H9 (cell line): ENCODE results near the gene STK32B. TPM values are rescaled to one million over a fixed set of nuclear protein-coding genes. Genes with fewer than 3 reads are reported as not detected.

Source experiments
- DNase-seq: peaks from one replicate; pipeline ENCODE4 v3.0.0-alpha.2; 2017
- H2AFZ ChIP-seq: one replicate; pipeline ENCODE4 v1.6.1; 2013; ENCODE audit warnings: mild to moderate bottlenecking, low read length, control low read depth, moderate library complexity
- H2AK5ac ChIP-seq: 2 replicates; pipeline ENCODE4 v1.6.1; 2013; ENCODE audit warnings: low read length, control low read depth, mixed read lengths; ENCODE audit not compliant: insufficient read length
- H2BK120ac ChIP-seq: one replicate; pipeline ENCODE4 v1.6.1; 2013; ENCODE audit warnings: low read depth, mild to moderate bottlenecking, low read length, control low read depth, inconsistent platforms; ENCODE audit not compliant: poor library complexity, severe bottlenecking
- H2BK12ac ChIP-seq: 2 replicates; pipeline ENCODE4 v1.6.1; 2013; ENCODE audit warnings: low read length, control low read depth, mixed read lengths, low read depth; ENCODE audit not compliant: insufficient read length
- H2BK15ac ChIP-seq: 2 replicates; pipeline ENCODE4 v1.6.1; 2013; ENCODE audit warnings: low read depth, low read length, control low read depth
- H2BK20ac ChIP-seq: one replicate; pipeline ENCODE4 v1.6.1; 2013; ENCODE audit warnings: low read depth, mild to moderate bottlenecking, low read length, control low read depth, inconsistent platforms; ENCODE audit not compliant: poor library complexity, severe bottlenecking
- H2BK5ac ChIP-seq: 2 replicates; pipeline ENCODE4 v1.6.1; 2013; ENCODE audit warnings: low read length, control low read depth, mixed read lengths; ENCODE audit not compliant: insufficient read length
- H3K14ac ChIP-seq: 2 replicates; pipeline ENCODE4 v1.6.1; 2013; ENCODE audit warnings: low read length, control low read depth; ENCODE audit not compliant: insufficient read depth
- H3K18ac ChIP-seq: 2 replicates; pipeline ENCODE4 v1.6.1; 2013; ENCODE audit warnings: low read depth, mild to moderate bottlenecking, mixed read lengths, low read length, control low read depth; ENCODE audit not compliant: insufficient read length
- H3K23ac ChIP-seq: 2 replicates; pipeline ENCODE4 v1.6.1; 2013; ENCODE audit warnings: low read length, control low read depth, mixed read lengths, low read depth; ENCODE audit not compliant: insufficient read length
- H3K23me2 ChIP-seq: 2 replicates; pipeline ENCODE4 v1.6.1; 2013; ENCODE audit warnings: low read depth, mild to moderate bottlenecking, mixed read lengths, low read length, control low read depth; ENCODE audit not compliant: insufficient read length, poor library complexity, severe bottlenecking
- H3K27ac ChIP-seq: 2 replicates; pipeline ENCODE4 v1.5.1; 2013; ENCODE audit warnings: low read length, control low read depth, mixed read lengths, low read depth; ENCODE audit not compliant: insufficient read length
- H3K27me3 ChIP-seq: 2 replicates; pipeline ENCODE4 v1.6.1; 2013; ENCODE audit warnings: low read length, control low read depth, inconsistent platforms; ENCODE audit not compliant: insufficient read depth
- H3K4ac ChIP-seq: 2 replicates; pipeline ENCODE4 v1.6.1; 2013; ENCODE audit warnings: low read depth, mild to moderate bottlenecking, control low read depth, inconsistent platforms, low read length, moderate library complexity
- H3K4me1 ChIP-seq: 2 replicates; pipeline ENCODE4 v1.6.1; 2013; ENCODE audit warnings: low read length, control low read depth, inconsistent platforms; ENCODE audit not compliant: insufficient read depth
- H3K4me2 ChIP-seq: 2 replicates; pipeline ENCODE4 v1.6.1; 2013; ENCODE audit warnings: low read length, control low read depth, mixed read lengths; ENCODE audit not compliant: insufficient read length, insufficient read depth
- H3K56ac ChIP-seq: 2 replicates; pipeline ENCODE4 v1.6.1; 2013; ENCODE audit warnings: low read depth, mild to moderate bottlenecking, mixed read lengths, low read length, control low read depth; ENCODE audit not compliant: insufficient read length
- H3K79me1 ChIP-seq: 2 replicates; pipeline ENCODE4 v1.6.1; 2013; ENCODE audit warnings: low read depth, mild to moderate bottlenecking, moderate library complexity, low read length, control low read depth, inconsistent platforms; ENCODE audit not compliant: insufficient read depth, poor library complexity, severe bottlenecking
- H3K79me2 ChIP-seq: 2 replicates; pipeline ENCODE4 v1.6.1; 2013; ENCODE audit warnings: low read length, control low read depth, inconsistent platforms; ENCODE audit not compliant: insufficient read depth
- H3K9ac ChIP-seq: 2 replicates; pipeline ENCODE4 v1.6.1; 2013; ENCODE audit warnings: low read length, control low read depth, mixed read lengths; ENCODE audit not compliant: insufficient read length; ENCODE audit errors: extremely low read depth
- H3K9me3 ChIP-seq: one replicate; pipeline ENCODE4 v1.6.1; 2013; ENCODE audit warnings: low read depth, low read length, inconsistent platforms; ENCODE audit not compliant: control insufficient read depth
- H3T11ph ChIP-seq: one replicate; pipeline ENCODE4 v1.6.1; 2013; ENCODE audit warnings: mild to moderate bottlenecking, low read length, control low read depth, inconsistent platforms
- H4K20me1 ChIP-seq: one replicate; pipeline ENCODE4 v1.6.1; 2013; ENCODE audit not compliant: control insufficient read depth, insufficient read length, insufficient read depth
- H4K5ac ChIP-seq: 2 replicates; pipeline ENCODE4 v1.6.1; 2013; ENCODE audit warnings: low read depth, mild to moderate bottlenecking, mixed read lengths, low read length, control low read depth; ENCODE audit not compliant: insufficient read length
- H4K8ac ChIP-seq: replicated peaks from 2 replicates; pipeline ENCODE4 v1.6.1; 2013; ENCODE audit warnings: low read length, control low read depth, mixed read lengths, low read depth; ENCODE audit not compliant: insufficient read length
- H4K91ac ChIP-seq: 2 replicates; pipeline ENCODE4 v1.6.1; 2013; ENCODE audit warnings: low read depth, mild to moderate bottlenecking, moderate library complexity, mixed read lengths, low read length, control low read depth; ENCODE audit not compliant: insufficient read length
- H3K27ac Mint-ChIP-seq, 3 experiments: 2 replicates in 2 of 3; 3 replicates in 1 of 3; pipeline ENCODE4 v1.8.0; 2020 to 2021; ENCODE audit warnings: mixed read lengths in 3 of 3, mild to moderate bottlenecking in 1 of 3, moderate library complexity in 1 of 3
- H3K27me3 Mint-ChIP-seq: 2 replicates; pipeline ENCODE4 v1.8.0; 2021; ENCODE audit warnings: low read depth, mild to moderate bottlenecking, moderate library complexity, mixed read lengths
- H3K36me3 Mint-ChIP-seq, 3 experiments: 2 replicates in 2 of 3; 3 replicates in 1 of 3; pipeline ENCODE4 v1.8.0; 2020 to 2021; ENCODE audit warnings: low read depth in 3 of 3, mixed read lengths in 3 of 3; ENCODE audit not compliant: insufficient read depth in 1 of 3
- H3K4me1 Mint-ChIP-seq, 2 experiments: 2 replicates each; pipeline ENCODE4 v1.8.0; 2020; ENCODE audit warnings: mixed read lengths in 2 of 2
- H3K4me3 Mint-ChIP-seq, 2 experiments: 2 replicates in 1 of 2; 3 replicates in 1 of 2; pipeline ENCODE4 v1.8.0; 2020 to 2021; ENCODE audit warnings: mild to moderate bottlenecking in 2 of 2, mixed read lengths in 2 of 2, moderate library complexity in 1 of 2
- H3K9me3 Mint-ChIP-seq, 2 experiments: 2 replicates in 1 of 2; 3 replicates in 1 of 2; pipeline ENCODE4 v1.8.0; 2020; ENCODE audit warnings: mild to moderate bottlenecking in 2 of 2, mixed read lengths in 2 of 2, moderate library complexity in 1 of 2
- CTCF ChIP-seq: fragments of 200-600 bp; sonication (generic); conservative IDR thresholded peaks from 3 replicates; pipeline ENCODE4 v1.8.0; 2021; ENCODE audit warnings: antibody characterized with exemption, mild to moderate bottlenecking
- WGBS: extraction: QIAGEN DNeasy Blood & Tissue Kit; methylation state at CpG from one replicate; pipeline ENCODE4 v1.1.7; 2013; ENCODE audit warnings: missing lambda C conversion rate, low lambda C conversion rate, mixed read lengths; ENCODE audit not compliant: insufficient read length; ENCODE audit errors: extremely low coverage; 5-methylcytosine and 5-hydroxymethylcytosine counted together
- total RNA-seq: library from RNA; stranded (reverse); gene quantifications from 2 replicates; pipeline ENCODE4 v1.2.1, GENCODE V29; 2021

The STK32B gene
- total RNA-seq, 1 experiment from 2014 or later, result 1.0 TPM

- H3K23ac ChIP-seq, result no peak overlapping the region
- H3K4ac ChIP-seq, result no peak overlapping the region
- H3K4me3 Mint-ChIP-seq, result no peak overlapping the region; a peak in 1 of 5 replicates
- no peak overlapping the region for H2BK5ac ChIP-seq
- no peak overlapping the region for H2AFZ ChIP-seq
- no peak overlapping the region for H2BK12ac ChIP-seq
- no peak for DNase-seq
- H3K18ac ChIP-seq, result no peak overlapping the region
- no peak overlapping the region for H3K27ac Mint-ChIP-seq
- H3K79me1 ChIP-seq, result no peaks in the 10 kb centered on the region
- no peak overlapping the region for H4K5ac ChIP-seq
- no peak overlapping the region for H3K4me2 ChIP-seq
- no peak overlapping the region for H3K56ac ChIP-seq
- no peak overlapping the region for H2BK120ac ChIP-seq
- TF ChIP-seq CTCF, result no peak
- H3K27me3 Mint-ChIP-seq, result peaks cover 12% of the 10 kb centered on the region
- no peaks in the 10 kb centered on the region for H4K20me1 ChIP-seq
- no peak overlapping the region for H2AK5ac ChIP-seq
- peaks cover 9 to 12% of the 10 kb centered on the region in 2 experiments for H3K4me1 Mint-ChIP-seq
- no peaks in the 10 kb centered on the region for H3K79me2 ChIP-seq
- no peak overlapping the region for H3K14ac ChIP-seq
- no peak overlapping the region for H2BK20ac ChIP-seq
- H3K27ac ChIP-seq, result no peak overlapping the region
- no peak overlapping the region for H4K91ac ChIP-seq
- H3T11ph ChIP-seq, result no peak overlapping the region
- peaks cover 0 to 6% (median 1%) of the 10 kb centered on the region in 3 experiments; a peak in 3 of 7 replicates for H3K36me3 Mint-ChIP-seq
- H3K9me3 ChIP-seq, result no peaks in the 10 kb centered on the region
- peaks cover 13 to 17% of the 10 kb centered on the region in 2 experiments; a peak in 4 of 5 replicates for H3K9me3 Mint-ChIP-seq
- no peaks in the 10 kb centered on the region for H3K23me2 ChIP-seq
- WGBS, result no CpG with 5 or more reads among the region's 6 CpGs
- no peak overlapping the region for H3K9ac ChIP-seq
- H3K27me3 ChIP-seq, result no peaks in the 10 kb centered on the region
- H4K8ac ChIP-seq, result no peak overlapping the region
- no peak overlapping the region for H2BK15ac ChIP-seq
- no peaks in the 10 kb centered on the region; the same call in 1 of the 2 replicates for H3K4me1 ChIP-seq
These were observed 427.4 kb downstream of the STK32B start for GRCh38 chr4:5478697-5479096.
